Type B pancreatic cell (in vitro differentiated cells): ENCODE data around the gene DST. TPM values are rescaled to one million over a fixed set of nuclear protein-coding genes. Genes with fewer than 3 reads are reported as not detected.
"Not testable (repeated sequence)": the region's sequence is repeated elsewhere in the genome, so short reads cannot be mapped to it uniquely, and the experiment has no call there.

ENCODE experiments used
- DNase-seq: peaks from one replicate; pipeline ENCODE4 v3.0.0; 2021; ENCODE audit warnings: mixed read lengths; ENCODE audit not compliant: unreplicated experiment; ENCODE audit errors: extremely low spot score
- H3K27ac Mint-ChIP-seq: 2 replicates; pipeline ENCODE4 v1.8.0; 2021; ENCODE audit warnings: mild to moderate bottlenecking, mixed read lengths
- H3K27me3 Mint-ChIP-seq: 2 replicates; pipeline ENCODE4 v1.8.0; 2021; ENCODE audit warnings: mixed read lengths
- H3K36me3 Mint-ChIP-seq: 2 replicates; pipeline ENCODE4 v1.8.0; 2021; ENCODE audit warnings: mixed read lengths
- H3K4me1 Mint-ChIP-seq: one replicate; pipeline ENCODE4 v1.8.0; 2021; ENCODE audit warnings: mixed read lengths; ENCODE audit not compliant: unreplicated experiment
- H3K4me3 Mint-ChIP-seq: 2 replicates; pipeline ENCODE4 v1.8.0; 2021; ENCODE audit warnings: mild to moderate bottlenecking, mixed read lengths
- H3K9me3 Mint-ChIP-seq: 2 replicates; pipeline ENCODE4 v1.8.0; 2021; ENCODE audit warnings: mixed read lengths
- CTCF ChIP-seq: fragments of 200-600 bp; sonication (generic); conservative IDR thresholded peaks from 2 replicates; pipeline ENCODE4 v1.5.0; 2021; ENCODE audit warnings: antibody characterized with exemption, mild to moderate bottlenecking
- total RNA-seq: library from RNA; stranded (reverse); gene quantifications from 2 replicates; pipeline ENCODE4 v1.2.1, GENCODE V29; 2021; ENCODE audit warnings: low replicate concordance

Gene DST
- total RNA-seq, 1 donor from 2014 or later, result 116 TPM

GRCh38 chr6:56501993-56502392 lies 140.7 kb downstream of the DST start:
- H3K36me3 Mint-ChIP-seq, result peaks cover 40% of the 10 kb centered on the region
- H3K27me3 Mint-ChIP-seq, result no peaks in the 10 kb centered on the region
- H3K9me3 Mint-ChIP-seq, result no peaks in the 10 kb centered on the region
- no peaks in the 10 kb centered on the region for H3K4me1 Mint-ChIP-seq
- no peak overlapping the region for H3K4me3 Mint-ChIP-seq
- no peak overlapping the region for H3K27ac Mint-ChIP-seq
- TF ChIP-seq CTCF, result no peak
- DNase-seq, result no peak

- no peak for TF ChIP-seq CTCF
- Mint-ChIP-seq H3K27ac (no peak overlapping the region), H3K9me3 (no peaks in the 10 kb centered on the region), H3K36me3 (peaks cover 43% of the 10 kb centered on the region), H3K4me3 (no peak overlapping the region), H3K4me1 (peaks cover 4% of the 10 kb centered on the region), H3K27me3 (no peaks in the 10 kb centered on the region)
- no peak for DNase-seq
Measured at GRCh38 chr6:56499095-56499494, 143.6 kb downstream of the DST start.

GRCh38 chr6:56497691-56498090 lies 145.0 kb downstream of the DST start:
- Mint-ChIP-seq H3K27me3 (no peaks in the 10 kb centered on the region), H3K4me1 (peaks cover 7% of the 10 kb centered on the region), H3K4me3 (no peak overlapping the region), H3K36me3 (peaks cover 52% of the 10 kb centered on the region), H3K27ac (no peak overlapping the region), H3K9me3 (no peaks in the 10 kb centered on the region)
- no peak for DNase-seq
- TF ChIP-seq CTCF, result no peak

GRCh38 chr6:56497240-56497639 lies 145.4 kb downstream of the DST start:
- H3K36me3 Mint-ChIP-seq, result peaks cover 56% of the 10 kb centered on the region
- no peaks in the 10 kb centered on the region for H3K27me3 Mint-ChIP-seq
- DNase-seq, result no peak
- H3K4me3 Mint-ChIP-seq, result no peak overlapping the region
- H3K9me3 Mint-ChIP-seq, result no peaks in the 10 kb centered on the region
- peaks cover 9% of the 10 kb centered on the region for H3K4me1 Mint-ChIP-seq
- no peak overlapping the region for H3K27ac Mint-ChIP-seq
- no peak for TF ChIP-seq CTCF

GRCh38 chr6:56496650-56497049 lies 146.0 kb downstream of the DST start:
- not testable (repeated sequence) for DNase-seq, H3K4me3 Mint-ChIP-seq, H3K27ac Mint-ChIP-seq, H3K9me3 Mint-ChIP-seq, H3K27me3 Mint-ChIP-seq
- H3K4me1 Mint-ChIP-seq, result peaks cover 15% of the 10 kb centered on the region
- H3K36me3 Mint-ChIP-seq, result peaks cover 58% of the 10 kb centered on the region

GRCh38 chr6:56495654-56496053 lies 147.0 kb downstream of the DST start:
- no peaks in the 10 kb centered on the region for H3K9me3 Mint-ChIP-seq
- no peak for DNase-seq
- H3K36me3 Mint-ChIP-seq, result peaks cover 64% of the 10 kb centered on the region
- peaks cover 17% of the 10 kb centered on the region for H3K4me1 Mint-ChIP-seq
- no peak overlapping the region for H3K27ac Mint-ChIP-seq
- no peak overlapping the region for H3K4me3 Mint-ChIP-seq
- no peak for TF ChIP-seq CTCF
- H3K27me3 Mint-ChIP-seq, result no peaks in the 10 kb centered on the region
